ENCODE measurements around the gene UFC1. TPM values are rescaled to one million over a fixed set of nuclear protein-coding genes. Genes with fewer than 3 reads are reported as not detected.

The UFC1 gene
- total RNA-seq, 1 donor from 2014 or later, result 109 TPM

DNA sequence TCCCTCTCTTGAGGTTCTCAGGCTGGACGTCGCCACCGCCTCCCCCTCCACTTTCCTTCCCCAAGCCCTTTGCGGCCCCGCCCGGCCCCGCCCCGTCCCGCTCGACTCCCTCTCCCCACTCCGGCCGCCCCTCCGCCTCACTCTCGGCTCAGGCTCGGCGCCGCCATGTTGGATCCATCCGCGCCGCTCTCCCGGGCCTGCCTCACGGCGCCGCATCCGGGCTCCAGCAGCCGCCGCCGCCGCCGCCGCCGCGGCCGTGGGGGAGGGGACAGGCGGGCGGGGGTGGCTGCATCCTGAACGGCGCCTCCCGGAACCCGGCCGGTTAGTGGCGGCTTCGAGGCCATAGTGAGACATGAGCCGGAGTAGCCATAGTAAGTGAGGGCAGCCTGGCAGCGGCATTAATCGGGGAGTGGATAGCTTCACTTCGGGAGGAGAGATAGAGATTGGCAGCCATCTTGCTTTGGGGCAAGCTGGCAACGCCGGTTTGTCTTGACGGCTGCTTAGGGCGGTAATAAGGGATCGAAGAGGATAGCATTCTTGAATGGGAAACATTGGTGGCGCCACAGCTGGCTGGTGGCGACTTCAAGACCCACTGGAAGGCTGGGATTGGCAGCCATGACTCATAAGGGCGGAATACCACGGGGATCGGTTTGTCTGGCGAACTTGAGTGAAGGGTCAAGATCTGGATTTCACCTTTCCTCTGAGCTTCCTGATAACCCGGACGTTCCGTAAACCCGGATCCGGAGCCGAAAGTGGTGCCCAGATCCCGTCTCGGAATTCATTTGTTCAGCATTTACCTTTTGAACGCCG lies 21.2 kb upstream of the UFC1 start, which contains the start of gene DEDD:
Gene DEDD, minus strand, starts transcription at position 258 of the 810 bp plus-strand sequence. CDS start 8,205 bp downstream, outside the sequence.
- intact Hi-C loops (cut with micrococcal nuclease), result loop anchor here (1.0 to 5.0 kb wide), 12 partner anchors 13 to 595 kb away; partner anchors contain the start of genes B4GALT3, NDUFS2, PPOX and UFC1

DNA sequence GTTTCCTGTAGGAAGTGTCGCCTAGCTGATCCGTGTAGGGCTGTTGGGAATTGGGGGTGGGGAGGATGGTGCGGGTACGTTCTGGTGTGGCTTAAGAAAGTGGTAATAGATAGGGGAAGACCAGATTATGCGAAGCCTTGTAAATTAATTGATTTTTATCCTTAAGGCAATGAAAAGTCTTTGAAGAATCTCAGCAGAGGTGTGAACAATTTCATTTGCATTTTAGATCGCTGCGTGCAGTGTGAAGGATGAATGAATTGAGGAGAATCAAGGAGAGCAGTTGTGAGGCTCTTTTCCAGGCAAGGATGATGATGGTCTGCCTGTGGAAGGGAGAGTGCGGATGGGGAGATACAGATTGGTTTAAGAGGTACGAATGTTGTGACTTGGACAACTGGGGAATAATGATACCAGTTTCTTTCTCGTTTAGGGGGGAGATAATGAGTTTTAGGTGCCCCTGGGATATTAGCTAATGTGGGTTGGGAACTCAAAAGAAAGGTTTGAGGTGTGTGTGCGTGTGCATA lies 20.5 kb upstream of the UFC1 start:
- intact Hi-C loops (cut with micrococcal nuclease), result loop anchor here (5.0 kb wide), 1 partner anchor 594 kb away; no protein-coding TSS in a partner anchor

DNA sequence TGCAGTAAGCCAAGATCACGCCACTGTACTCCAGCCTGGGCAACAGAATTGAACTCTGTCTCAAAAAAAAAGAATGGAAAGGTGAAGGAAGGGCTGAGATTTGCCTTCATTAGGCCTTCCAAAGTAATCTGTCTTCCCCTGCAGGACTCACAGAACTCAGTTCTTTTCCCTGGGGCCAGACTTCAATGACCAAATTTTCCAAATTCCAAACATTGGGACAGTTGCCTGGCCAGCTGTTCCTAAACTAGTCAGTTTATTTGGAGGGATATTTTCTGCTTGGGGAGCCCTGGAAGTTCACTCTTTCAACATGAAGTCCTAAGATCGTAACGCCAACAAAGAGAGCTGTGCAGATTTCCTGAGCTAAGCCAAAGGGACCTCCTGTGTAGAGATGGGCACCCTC lies 15.9 kb upstream of the UFC1 start:
- intact Hi-C loops (cut with micrococcal nuclease), result no loop called here

DNA sequence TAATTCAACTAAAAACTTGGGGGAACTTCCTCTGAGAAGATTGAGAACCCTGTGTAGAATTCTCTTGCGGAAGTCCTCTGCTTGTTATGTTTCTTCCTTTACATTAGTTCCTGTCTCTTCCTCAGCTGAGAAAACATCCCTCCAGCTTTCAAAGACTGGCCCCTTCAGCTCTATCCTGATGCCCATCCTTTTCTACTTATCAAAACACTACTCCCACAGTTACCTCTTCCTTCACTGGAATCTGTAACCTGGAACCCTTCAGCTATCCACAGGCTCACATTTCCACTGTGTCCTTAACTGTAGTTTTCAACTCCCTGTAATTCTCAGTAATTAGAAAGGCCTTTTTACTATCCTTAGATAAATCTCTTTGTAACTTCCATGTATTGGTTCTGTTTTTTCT lies 15.3 kb upstream of the UFC1 start:
- intact Hi-C loops (cut with micrococcal nuclease), result no loop called here

DNA sequence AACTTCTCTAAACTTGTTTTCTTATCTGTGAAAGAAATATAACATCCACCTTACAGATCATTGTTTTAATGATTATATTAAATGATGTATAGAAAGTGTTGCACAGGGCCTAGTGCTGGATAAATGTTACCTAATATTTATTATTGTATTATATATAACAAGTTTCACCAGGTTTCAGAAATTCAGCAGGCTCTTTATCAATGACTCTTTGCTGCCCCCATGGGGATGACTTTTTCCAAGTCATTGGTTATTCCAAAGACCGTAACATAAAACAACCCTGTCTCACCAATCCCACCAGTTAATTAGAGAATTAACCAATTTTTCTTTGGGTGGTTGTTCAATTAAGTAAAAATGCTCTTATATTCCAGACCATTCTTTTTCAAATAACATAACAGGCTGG lies 14.0 kb upstream of the UFC1 start:
- intact Hi-C loops (cut with micrococcal nuclease), result loop anchor here (1.0 kb wide), 2 partner anchors 42 to 142 kb away; no protein-coding TSS in a partner anchor

DNA sequence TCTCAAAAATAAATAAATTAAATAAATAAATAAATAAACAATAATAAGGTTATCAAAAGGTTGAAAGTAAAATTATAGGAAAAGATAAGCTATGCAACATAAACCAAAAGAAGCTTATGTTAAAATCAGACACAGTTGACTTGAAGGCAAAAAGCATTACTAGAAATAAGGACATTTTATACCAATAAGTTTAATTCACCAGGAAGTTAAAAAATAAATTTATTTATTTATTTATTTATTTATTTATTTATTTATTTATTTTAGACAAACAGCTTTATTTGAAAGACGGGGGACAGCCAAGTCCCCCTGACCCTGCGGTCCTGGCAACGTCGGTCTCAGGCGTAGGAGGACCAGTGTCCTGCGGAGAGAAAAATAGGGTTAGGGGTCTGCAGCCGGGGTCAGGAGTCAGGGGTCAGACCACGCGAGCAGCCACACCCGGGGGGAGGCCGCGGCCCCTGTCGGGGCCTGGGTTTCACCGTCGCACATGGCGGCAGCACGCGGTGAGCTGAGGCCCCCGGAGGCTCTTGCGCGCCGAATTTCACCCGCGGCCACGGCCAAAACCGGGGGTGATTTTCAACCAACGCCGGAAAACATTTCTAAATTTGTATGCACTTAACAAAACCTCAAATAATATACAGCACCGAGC lies 12.9 kb upstream of the UFC1 start:
- intact Hi-C loops (cut with micrococcal nuclease), result no loop called here

DNA sequence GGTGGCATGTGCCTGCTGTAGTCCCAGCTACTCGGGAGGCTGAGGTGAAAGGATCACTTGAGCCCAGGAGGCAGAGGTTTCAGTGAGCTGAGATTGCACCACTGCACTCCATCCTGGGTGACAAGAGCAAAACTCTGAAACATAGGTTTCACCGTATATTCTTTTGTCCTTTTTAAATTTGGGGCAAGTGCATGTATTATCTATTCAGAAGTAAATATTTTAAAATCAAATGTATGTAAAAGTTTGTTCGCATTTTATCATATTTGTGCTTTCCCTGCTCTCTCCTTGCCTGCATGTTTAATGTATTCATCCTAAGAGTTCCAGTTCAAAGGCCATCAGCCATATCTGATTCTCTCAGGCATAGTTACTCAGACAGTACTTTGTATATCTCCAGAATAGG lies 7.9 kb upstream of the UFC1 start:
- intact Hi-C loops (cut with micrococcal nuclease), result no loop called here

DNA sequence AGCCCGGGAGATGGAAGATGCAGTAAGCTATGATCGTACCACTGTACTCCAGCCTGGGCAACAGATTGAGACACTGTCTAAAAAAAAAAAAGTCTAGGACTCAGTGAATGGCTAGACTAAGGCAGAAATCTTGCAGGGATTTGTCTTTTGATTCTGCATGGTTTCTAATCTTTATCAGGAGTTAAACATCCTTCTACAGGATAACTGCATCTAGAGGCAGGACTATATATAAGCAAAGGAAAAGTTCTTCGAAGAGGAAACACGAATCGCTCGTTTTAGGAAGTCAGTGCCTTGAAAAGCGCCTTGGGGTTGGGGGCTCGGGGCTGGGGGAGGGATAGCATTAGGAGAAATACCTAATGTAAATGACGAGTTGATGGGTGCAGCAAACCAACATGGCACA lies 602 bp upstream of the UFC1 start:
- intact Hi-C loops (cut with micrococcal nuclease), result loop anchor here (1.0 to 5.0 kb wide), 10 partner anchors 13 to 891 kb away; partner anchors contain the start of genes B4GALT3, DCAF8, DEDD and NDUFS2

DNA sequence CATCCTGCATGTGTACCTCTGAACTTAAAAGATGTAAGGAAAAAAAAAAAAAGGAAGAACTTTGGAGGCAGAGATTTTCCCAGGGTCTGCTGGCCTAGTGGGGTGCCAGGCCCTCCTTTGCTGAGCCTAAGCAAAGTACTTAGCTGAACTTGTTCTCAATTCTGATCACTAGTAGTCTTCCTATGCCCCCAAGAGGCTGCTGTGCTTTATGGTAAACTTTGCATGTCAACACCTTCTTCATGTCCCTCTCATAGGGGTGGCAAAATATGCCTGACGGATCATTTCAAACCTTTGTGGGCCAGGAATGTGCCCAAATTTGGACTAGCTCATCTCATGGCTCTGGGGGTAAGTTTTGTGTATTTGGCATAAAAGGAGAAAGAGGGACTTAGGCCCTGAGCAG lies 4.1 kb downstream of the UFC1 start:
- intact Hi-C loops (cut with micrococcal nuclease), result loop anchor here (1.0 to 2.0 kb wide), 2 partner anchors 8 to 19 kb away; partner anchors contain the start of genes B4GALT3 and PPOX

DNA sequence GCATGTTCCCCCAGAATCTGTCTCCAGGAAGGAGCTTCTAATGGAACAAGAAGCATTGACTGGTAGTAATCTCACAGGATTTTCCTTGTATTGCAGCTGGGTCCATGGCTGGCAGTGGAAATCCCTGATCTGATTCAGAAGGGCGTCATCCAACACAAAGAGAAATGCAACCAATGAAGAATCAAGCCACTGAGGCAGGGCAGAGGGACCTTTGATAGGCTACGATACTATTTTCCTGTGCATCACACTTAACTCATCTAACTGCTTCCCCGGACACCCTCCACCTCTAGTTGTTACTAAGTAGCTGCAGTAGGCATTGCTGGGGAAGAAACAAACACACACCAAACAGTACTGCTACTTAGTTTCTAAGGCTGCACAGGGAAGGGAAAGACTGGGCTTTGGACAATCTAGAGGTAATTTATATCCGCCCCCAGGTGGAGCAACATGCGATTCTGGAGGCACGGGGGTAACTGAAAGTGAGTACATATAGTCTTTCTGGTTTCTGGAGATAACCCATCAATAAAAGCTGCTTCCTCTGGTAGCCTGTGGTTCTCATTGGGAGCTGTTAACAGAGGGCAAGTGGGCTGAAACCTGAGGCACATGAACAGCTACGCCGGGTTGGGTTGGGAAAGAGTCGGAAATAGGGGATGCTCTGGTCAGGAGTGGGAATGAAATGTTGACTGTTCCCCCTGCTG lies 4.7 kb downstream of the UFC1 start:
- intact Hi-C loops (cut with micrococcal nuclease), result loop anchor here (1.0 to 2.0 kb wide), 4 partner anchors 8 to 113 kb away; partner anchors contain the start of genes B4GALT3, DEDD, PPOX and USF1

DNA sequence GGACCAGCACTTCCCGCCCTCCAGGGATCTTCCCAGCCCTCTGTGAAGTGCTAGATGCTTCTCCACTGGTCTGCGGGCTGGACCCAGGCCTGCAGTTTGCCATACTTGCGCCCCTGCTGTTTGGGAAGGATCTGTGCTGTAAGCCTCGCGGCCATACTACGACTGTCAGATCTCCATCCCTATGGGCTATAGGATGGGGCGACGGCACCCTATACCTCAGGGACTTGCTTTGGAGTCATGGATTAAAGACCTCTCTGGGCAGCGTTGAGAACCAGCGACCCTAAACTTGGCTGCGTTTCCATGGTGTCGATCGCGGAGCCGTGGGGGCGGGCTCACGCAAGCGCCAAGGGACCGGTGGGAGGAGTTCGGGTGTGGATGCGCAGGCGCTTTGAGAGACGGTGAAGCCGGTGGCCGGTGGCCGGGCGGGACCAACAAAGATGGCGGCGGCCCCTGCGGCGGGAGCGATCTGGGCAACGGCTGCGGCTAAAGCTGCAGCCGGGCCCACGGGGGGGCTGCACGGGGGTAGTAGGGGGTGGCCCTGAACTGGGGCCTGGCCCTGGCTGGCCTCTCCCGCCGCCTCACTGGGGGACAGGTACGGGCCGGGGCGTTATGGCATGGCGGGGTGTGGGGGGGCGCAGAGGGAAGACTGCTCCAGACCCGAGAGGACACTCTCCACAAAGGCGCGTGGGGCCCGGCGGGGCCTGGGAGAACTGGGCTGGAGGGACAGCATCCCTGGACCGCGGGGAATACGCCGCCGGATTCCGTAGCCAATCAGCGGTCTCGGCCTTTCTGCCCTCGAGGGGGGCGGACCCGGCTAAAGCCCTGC lies 5.5 kb downstream of the UFC1 start, which contains the start of gene USP21:
Gene USP21, plus strand, starts transcription at position 414 of the 826 bp plus-strand sequence. CDS start 1,141 bp downstream, outside the sequence.
- intact Hi-C loops (cut with micrococcal nuclease), result loop anchor here (1.0 to 2.0 kb wide), 3 partner anchors 18 to 114 kb away; partner anchors contain the start of genes B4GALT3, DEDD and USF1

DNA sequence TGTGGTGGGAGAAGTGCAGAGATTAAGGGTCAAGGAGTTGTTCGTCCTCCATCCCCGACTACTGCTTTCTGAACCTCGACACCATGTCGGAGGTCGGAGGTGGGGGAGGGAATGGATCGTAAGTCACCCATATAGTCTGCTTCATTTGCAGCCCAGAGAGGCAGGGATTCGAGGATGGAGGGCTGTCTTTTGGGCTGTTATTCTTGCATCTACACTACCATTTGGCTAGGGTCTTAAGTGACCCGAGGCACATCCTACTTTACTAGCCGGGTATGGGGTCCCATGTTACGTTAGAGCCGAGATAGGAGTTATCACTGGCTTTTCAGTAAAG lies 6.1 kb downstream of the UFC1 start:
- intact Hi-C loops (cut with micrococcal nuclease), result loop anchor here (1.0 to 2.0 kb wide), 3 partner anchors 17 to 115 kb away; partner anchors contain the start of genes B4GALT3, DEDD and USF1

DNA sequence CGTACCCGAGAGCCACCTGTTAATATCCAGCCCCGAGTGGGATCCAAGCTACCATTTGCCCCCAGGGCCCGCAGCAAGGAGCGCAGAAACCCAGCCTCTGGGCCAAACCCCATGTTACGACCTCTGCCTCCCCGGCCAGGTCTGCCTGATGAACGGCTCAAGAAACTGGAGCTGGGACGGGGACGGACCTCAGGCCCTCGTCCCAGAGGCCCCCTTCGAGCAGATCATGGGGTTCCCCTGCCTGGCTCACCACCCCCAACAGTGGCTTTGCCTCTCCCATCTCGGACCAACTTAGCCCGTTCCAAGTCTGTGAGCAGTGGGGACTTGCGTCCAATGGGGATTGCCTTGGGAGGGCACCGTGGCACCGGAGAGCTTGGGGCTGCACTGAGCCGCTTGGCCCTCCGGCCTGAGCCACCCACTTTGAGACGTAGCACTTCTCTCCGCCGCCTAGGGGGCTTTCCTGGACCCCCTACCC lies 6.9 kb downstream of the UFC1 start:
- intact Hi-C loops (cut with micrococcal nuclease), result no loop called here

DNA sequence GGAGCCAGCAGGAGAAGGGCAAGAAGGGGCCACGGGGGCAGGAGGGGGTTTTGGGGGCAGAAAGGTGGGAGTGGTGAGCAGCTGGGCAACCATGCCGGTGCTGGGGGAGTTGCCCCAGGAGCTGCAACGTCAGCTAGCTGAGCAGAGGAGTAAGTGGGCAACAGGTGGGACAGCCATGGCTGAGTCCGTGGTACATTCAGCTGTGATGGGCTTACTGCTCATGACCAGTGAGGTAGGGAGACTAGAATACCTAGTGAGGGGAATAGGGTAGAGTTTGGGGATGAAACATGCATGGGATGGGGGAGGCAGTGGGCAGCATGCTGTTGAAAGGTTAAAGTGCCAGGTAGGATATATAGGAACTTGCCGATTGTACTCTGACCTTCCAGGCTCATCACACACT lies 7.9 kb downstream of the UFC1 start:
- intact Hi-C loops (cut with micrococcal nuclease), result no loop called here

DNA sequence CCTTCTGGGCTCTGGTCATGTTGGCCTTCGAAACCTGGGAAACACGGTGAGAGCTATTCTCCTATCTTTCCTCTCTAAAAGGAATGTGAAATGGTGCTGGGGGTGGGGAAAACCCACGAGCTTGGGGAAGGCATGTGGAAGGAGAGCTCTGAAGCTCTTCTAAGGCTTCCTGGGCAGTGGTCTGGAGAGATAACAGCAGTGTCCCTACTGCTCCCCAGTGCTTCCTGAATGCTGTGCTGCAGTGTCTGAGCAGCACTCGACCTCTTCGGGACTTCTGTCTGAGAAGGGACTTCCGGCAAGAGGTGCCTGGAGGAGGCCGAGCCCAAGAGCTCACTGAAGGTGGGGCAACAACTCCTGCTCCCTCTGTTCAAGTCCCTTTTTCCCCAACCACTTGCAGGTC lies 8.3 kb downstream of the UFC1 start:
- intact Hi-C loops (cut with micrococcal nuclease), result no loop called here

DNA sequence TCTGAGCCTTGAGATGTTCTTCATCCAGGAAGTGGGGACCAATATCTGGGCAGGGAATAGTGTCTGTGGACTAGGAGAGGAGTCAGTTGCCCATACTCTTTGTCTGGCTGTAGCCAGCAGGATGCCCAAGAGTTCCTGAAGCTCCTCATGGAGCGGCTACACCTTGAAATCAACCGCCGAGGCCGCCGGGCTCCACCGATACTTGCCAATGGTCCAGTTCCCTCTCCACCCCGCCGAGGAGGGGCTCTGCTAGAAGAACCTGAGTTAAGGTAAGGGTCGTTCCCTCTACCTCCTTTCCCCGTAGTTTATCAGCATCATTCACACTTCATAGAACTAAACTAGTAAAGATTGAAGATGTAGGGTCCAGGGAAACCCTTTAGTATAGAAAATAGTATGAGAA lies 9.0 kb downstream of the UFC1 start:
- intact Hi-C loops (cut with micrococcal nuclease), result no loop called here

DNA sequence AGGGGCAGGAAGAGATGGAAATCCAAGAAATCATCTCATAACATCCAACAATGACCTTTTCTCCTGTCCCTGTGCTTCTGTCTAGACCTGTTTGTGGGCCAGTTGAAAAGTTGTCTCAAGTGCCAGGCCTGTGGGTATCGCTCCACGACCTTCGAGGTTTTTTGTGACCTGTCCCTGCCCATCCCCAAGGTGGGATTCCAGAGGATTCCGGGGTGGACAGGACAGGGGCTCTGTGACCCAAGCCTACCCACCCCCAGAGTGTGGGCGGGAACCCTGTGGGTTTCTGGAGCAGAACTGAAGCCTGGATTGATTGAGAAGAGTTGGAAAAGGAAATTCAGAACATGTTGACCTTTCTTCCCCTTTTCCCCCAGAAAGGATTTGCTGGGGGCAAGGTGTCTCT lies 10.0 kb downstream of the UFC1 start:
- intact Hi-C loops (cut with micrococcal nuclease), result no loop called here

DNA sequence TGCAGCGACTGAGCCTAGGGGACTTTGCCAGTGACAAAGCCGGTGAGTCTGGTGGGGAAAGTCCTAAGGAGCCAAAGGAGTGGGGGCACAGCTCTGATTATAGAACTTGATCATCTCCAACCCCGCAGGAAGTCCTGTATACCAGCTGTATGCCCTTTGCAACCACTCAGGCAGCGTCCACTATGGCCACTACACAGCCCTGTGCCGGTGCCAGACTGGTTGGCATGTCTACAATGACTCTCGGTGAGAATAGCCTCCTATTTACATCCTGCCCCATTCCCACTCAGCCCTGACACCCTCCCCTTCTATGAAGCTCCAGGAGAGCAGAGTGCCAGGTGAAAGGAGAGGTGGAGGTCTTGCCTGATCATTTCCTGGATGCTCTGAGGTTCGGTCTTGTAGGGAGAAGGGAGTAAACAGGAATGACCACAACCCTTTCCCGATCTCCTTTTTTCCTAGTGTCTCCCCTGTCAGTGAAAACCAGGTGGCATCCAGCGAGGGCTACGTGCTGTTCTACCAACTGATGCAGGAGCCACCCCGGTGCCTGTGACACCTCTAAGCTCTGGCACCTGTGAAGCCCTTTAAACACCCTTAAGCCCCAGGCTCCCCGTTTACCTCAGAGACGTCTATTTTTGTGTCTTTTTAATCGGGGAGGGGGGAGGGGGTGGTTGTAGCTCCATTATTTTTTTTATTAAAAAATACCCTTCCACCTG lies 11.3 kb downstream of the UFC1 start:
- intact Hi-C loops (cut with micrococcal nuclease), result no loop called here

All from T-helper 1 cell treated with Interleukin-12 subunit alpha and Interleukin-12 subunit beta and Interleukin-4 antibody, amounts not matched to agents 30 ng/mL and 1 ng/mL, for 36 hours (primary cell).